Vagina (tissue), 2 donors: ENCODE data around the gene DPYD. TPM values are rescaled to one million over a fixed set of nuclear protein-coding genes. Genes with fewer than 3 reads are reported as not detected.

Source experiments
- DNase-seq, 2 donors: peaks; one replicate each; pipeline ENCODE4 v3.0.0-alpha.2; 2017; ENCODE audit errors: extremely low spot score in 2 of 2
- H3K27ac ChIP-seq: fragments of 200-600 bp; sonication (generic); one replicate; pipeline ENCODE4 v1.5.1; 2019
- H3K27me3 ChIP-seq: fragments of 200-600 bp; sonication (generic); one replicate; pipeline ENCODE4 v1.5.1; 2019
- H3K36me3 ChIP-seq, 2 donors: fragments of 200-600 bp; sonication (generic); one replicate each; pipeline ENCODE4 v1.5.1; 2017 to 2019
- H3K4me1 ChIP-seq: fragments of 200-600 bp; sonication (generic); one replicate; pipeline ENCODE4 v1.5.1; 2019
- H3K4me3 ChIP-seq, 2 donors: fragments of 200-600 bp; sonication (generic); 1 replicate in 1 of 2; 2 replicates in 1 of 2; pipeline ENCODE4 v1.5.1; 2016 to 2019
- H3K9me3 ChIP-seq: fragments of 200-600 bp; sonication (generic); one replicate; pipeline ENCODE4 v1.5.1; 2019
- POLR2A ChIP-seq, 2 donors: fragments of 450-650 bp; IDR thresholded peaks; one replicate each; pipeline ENCODE4 v1.6.1; 2017; ENCODE audit warnings: antibody characterized with exemption in 2 of 2, mild to moderate bottlenecking in 2 of 2, moderate library complexity in 2 of 2
- POLR2AphosphoS5 ChIP-seq, 2 donors: sonication (generic); formaldehyde crosslinking; IDR thresholded peaks; one replicate each; pipeline ENCODE4 v1.9.0; 2017; ENCODE audit warnings: antibody characterized with exemption in 2 of 2, mild to moderate bottlenecking in 2 of 2, low read depth in 1 of 2; ENCODE audit not compliant: insufficient read depth in 1 of 2
- intact Hi-C: fragments of 100-400 bp; cut with DNase I; formaldehyde crosslinking; loops from one replicate; pipeline ENCODE4 v1.15.1; 2023
- total RNA-seq: library from RNA; depleted of rRNA; stranded (reverse); fragments of >200 nt; gene quantifications from one replicate; pipeline ENCODE4 v1.2.3, GENCODE V29; 2016
- TF ChIP-seq, protein P1 (sequence below), 3 experiments: fragments of 450-650 bp in 2 of 3; fragments of 200-600 bp in 1 of 3; sonication (generic) in 1 of 3; IDR thresholded peaks; one replicate each; pipeline ENCODE4 v1.5.1; 2017 to 2019; ENCODE audit warnings: antibody characterized with exemption in 3 of 3, mild to moderate bottlenecking in 2 of 3, moderate library complexity in 2 of 3

The DPYD gene
- total RNA-seq, 1 donor from 2014 or later = 45.7 TPM

DNA sequence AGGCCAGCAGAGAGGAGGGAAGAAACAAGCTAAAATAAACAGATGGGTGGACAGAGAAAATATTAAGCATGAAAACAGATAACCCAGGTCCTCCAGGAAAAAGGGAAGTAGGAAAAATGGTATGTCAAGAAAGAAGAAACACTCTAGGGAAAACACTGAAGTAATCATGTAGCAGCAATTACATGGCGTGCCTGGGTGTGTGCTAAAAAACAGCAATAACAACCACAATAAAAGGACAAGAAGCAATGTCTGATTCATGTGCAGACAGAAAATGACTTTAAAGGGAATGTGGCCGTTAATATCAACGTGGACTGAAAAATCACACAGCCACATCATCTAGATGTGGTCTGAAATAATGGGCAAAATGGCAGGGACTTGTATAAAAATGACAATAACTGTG is 829.6 kb downstream of the DPYD start:
- peaks cover 9% of the 10 kb centered on the region for H3K4me1 ChIP-seq
- DNase-seq = no peak
- H3K36me3 ChIP-seq = no peaks in the 10 kb centered on the region
- no peak overlapping the region for H3K4me3 ChIP-seq
- no peaks in the 10 kb centered on the region for H3K27me3 ChIP-seq
- intact Hi-C loops = no loop called here
- no peak for TF ChIP-seq POLR2A (IDR thresholded peaks at IDR 0.05)
- no peak for TF ChIP-seq POLR2AphosphoS5 (IDR thresholded peaks at IDR 0.05; ENCODE audit: insufficient read depth in 1 of 2, low read depth in 1 of 2)
- TF ChIP-seq, protein P1, sequence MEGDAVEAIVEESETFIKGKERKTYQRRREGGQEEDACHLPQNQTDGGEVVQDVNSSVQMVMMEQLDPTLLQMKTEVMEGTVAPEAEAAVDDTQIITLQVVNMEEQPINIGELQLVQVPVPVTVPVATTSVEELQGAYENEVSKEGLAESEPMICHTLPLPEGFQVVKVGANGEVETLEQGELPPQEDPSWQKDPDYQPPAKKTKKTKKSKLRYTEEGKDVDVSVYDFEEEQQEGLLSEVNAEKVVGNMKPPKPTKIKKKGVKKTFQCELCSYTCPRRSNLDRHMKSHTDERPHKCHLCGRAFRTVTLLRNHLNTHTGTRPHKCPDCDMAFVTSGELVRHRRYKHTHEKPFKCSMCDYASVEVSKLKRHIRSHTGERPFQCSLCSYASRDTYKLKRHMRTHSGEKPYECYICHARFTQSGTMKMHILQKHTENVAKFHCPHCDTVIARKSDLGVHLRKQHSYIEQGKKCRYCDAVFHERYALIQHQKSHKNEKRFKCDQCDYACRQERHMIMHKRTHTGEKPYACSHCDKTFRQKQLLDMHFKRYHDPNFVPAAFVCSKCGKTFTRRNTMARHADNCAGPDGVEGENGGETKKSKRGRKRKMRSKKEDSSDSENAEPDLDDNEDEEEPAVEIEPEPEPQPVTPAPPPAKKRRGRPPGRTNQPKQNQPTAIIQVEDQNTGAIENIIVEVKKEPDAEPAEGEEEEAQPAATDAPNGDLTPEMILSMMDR (IDR thresholded peaks at IDR 0.05) = no peak
- H3K9me3 ChIP-seq = no peaks in the 10 kb centered on the region
- no peak overlapping the region for H3K27ac ChIP-seq

GRCh38 chr1:97090725-97091124 is 830.1 kb downstream of the DPYD start:
- intact Hi-C loops = no loop called here
- Histone ChIP-seq H3K27ac (no peak overlapping the region), H3K27me3 (no peaks in the 10 kb centered on the region), H3K4me1 (peaks cover 9% of the 10 kb centered on the region), H3K9me3 (no peaks in the 10 kb centered on the region), H3K36me3 (no peaks in the 10 kb centered on the region), H3K4me3 (no peak overlapping the region)
- no peak for TF ChIP-seq POLR2AphosphoS5 (IDR thresholded peaks at IDR 0.05; ENCODE audit: insufficient read depth in 1 of 2, low read depth in 1 of 2)
- TF ChIP-seq POLR2A (IDR thresholded peaks at IDR 0.05) = no peak
- TF ChIP-seq, protein P1 (IDR thresholded peaks at IDR 0.05) = no peak
- no peak for DNase-seq

- H3K9me3 ChIP-seq = no peaks in the 10 kb centered on the region
- intact Hi-C loops = no loop called here
- no peaks in the 10 kb centered on the region for H3K27me3 ChIP-seq
- no peak overlapping the region for H3K4me3 ChIP-seq
- TF ChIP-seq, protein P1 (IDR thresholded peaks at IDR 0.05) = no peak
- TF ChIP-seq POLR2A (IDR thresholded peaks at IDR 0.05) = no peak
- no peak for TF ChIP-seq POLR2AphosphoS5 (IDR thresholded peaks at IDR 0.05; ENCODE audit: insufficient read depth in 1 of 2, low read depth in 1 of 2)
- no peak overlapping the region for H3K27ac ChIP-seq
- H3K36me3 ChIP-seq = no peaks in the 10 kb centered on the region
- DNase-seq = no peak
- peaks cover 5% of the 10 kb centered on the region for H3K4me1 ChIP-seq
These were observed 831.7 kb downstream of the DPYD start for GRCh38 chr1:97089173-97089572.

DNA sequence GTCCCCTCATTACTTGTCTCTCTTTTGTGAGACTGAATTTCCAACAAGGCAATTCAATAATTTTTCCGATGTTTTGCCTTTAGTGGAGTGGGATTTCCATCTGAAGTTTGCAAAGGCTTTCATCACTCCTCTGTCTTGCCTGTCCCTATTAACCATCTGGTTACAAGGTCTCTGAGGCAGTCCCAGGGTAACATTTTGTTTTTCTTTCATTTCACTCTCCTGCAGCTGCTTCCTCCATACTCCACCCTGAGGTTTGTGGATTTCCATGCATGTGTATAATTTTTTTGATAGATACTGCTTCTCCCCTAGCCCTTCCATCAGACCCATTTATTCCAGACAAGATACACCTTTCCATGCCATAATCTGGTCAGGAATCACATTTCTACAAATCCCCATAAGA is 832.4 kb downstream of the DPYD start:
- Histone ChIP-seq H3K27ac (no peak overlapping the region), H3K27me3 (no peaks in the 10 kb centered on the region), H3K4me1 (no peaks in the 10 kb centered on the region), H3K9me3 (no peaks in the 10 kb centered on the region), H3K36me3 (no peaks in the 10 kb centered on the region), H3K4me3 (no peak overlapping the region)
- TF ChIP-seq POLR2AphosphoS5 (IDR thresholded peaks at IDR 0.05; ENCODE audit: insufficient read depth in 1 of 2, low read depth in 1 of 2) = no peak
- TF ChIP-seq POLR2A (IDR thresholded peaks at IDR 0.05) = no peak
- TF ChIP-seq, protein P1 (IDR thresholded peaks at IDR 0.05) = no peak
- no peak for DNase-seq
- intact Hi-C loops = no loop called here

DNA sequence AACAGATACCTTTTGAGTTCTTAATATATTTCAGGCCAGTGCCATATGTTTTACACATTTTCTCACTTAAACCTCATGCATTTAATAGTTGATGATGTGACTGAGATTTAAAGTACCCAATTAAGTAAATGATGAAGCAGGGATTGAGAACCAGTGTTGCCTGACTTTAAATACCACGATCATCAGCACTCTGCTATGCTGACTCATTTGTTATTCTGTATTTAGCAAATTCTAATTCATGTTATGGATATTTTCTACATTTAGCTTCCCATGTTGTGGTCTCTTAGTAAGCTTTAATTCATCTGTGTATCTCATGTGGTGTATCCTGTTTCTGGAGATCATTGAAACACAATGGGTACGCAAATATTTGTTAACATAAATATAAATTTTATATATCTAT is 836.3 kb downstream of the DPYD start:
- no peaks in the 10 kb centered on the region for H3K27me3 ChIP-seq
- TF ChIP-seq POLR2A (IDR thresholded peaks at IDR 0.05) = no peak
- TF ChIP-seq POLR2AphosphoS5 (IDR thresholded peaks at IDR 0.05; ENCODE audit: insufficient read depth in 1 of 2, low read depth in 1 of 2) = no peak
- TF ChIP-seq, protein P1 (IDR thresholded peaks at IDR 0.05) = no peak
- DNase-seq = no peak
- no peaks in the 10 kb centered on the region for H3K9me3 ChIP-seq
- no peaks in the 10 kb centered on the region for H3K36me3 ChIP-seq
- intact Hi-C loops = no loop called here
- no peak overlapping the region for H3K4me3 ChIP-seq
- H3K27ac ChIP-seq = no peak overlapping the region
- H3K4me1 ChIP-seq = no peaks in the 10 kb centered on the region
